EH (cell line): ENCODE measurements around the gene KCNN1.
"Not testable (repeated sequence)": the region's sequence is repeated elsewhere in the genome, so short reads cannot be mapped to it uniquely, and the experiment has no call there.

Experiments used
- DNase-seq: peaks from one replicate; pipeline ENCODE4 v3.0.0-alpha.2; 2015; ENCODE audit warnings: low read depth

Gene KCNN1

DNA sequence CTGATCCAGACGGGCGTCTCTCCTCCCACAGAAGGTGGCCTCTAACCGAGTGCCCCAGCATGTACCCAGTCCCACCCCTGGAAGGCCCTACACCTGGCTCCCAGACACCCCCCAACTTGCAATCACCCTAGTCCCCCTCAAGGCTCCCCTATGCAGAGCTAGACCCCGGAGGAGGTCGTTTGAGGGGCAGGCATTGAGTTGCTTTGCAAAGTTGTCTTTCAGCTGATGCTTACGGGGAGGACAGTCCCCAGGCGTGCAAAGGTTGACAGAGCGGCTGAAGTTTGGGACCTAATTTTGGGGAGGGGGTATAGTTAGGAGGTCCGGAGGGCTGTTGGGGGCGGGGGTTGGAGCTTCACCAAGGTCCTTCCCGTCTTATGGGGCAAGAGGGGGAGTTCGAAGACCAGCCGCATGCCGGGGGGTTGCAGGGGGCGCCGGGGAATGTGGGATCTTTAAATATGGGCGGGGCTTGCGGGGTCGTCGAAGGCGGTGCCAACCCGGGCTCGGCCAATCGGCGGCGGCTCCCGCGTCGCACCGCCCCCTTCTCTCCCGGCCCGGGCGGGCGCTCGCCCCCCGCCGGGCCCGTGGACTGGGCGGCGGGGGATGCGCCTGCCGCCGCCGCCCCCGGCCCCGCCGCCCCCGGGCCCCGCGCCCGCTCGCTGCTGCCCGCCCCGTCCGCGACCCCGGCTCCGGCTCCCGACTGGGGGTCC is at the start of gene KCNN1:
Gene KCNN1, plus strand, starts transcription at position 558 of the 707 bp plus-strand sequence. CDS start 6,782 bp downstream, outside the sequence.
- no peak for DNase-seq

DNA sequence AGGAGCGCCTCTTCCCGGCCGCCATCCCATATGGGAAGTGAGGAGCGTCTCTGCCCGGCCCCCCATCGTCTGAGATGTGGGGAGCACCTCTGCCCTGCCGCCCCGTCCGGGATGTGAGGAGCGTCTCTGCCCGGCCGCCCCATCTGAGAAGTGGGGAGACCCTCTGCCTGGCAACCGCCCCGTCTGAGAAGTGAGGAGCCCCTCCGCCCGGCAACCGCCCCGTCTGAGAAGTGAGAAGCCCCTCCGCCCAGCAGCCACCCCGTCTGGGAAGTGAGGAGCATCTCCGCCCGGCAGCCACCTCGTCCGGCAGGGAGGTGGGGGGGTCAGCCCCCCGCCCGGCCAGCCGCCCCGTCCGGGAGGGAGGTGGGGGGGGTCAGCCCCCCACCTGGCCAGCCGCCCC is 48.8 kb upstream of the KCNN1 start:
- not testable (repeated sequence) for DNase-seq

DNA sequence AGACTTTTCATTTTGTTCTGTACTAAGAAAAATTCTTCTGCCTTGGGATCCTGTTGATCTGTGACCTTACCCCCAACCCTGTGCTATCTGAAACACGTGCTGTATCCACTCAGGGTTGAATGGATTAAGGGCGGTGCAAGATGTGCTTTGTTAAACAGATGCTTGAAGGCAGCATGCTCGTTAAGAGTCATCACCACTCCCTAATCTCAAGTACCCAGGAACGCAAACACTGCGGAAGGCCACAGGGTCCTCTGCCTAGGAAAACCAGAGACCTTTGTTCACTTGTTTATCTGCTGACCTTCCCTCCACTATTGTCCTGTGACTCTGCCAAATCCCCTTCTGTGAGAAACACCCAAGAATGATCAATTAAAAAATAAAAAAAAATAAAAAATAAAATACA is 47.8 kb upstream of the KCNN1 start:
- DNase-seq = not testable (repeated sequence)

DNA sequence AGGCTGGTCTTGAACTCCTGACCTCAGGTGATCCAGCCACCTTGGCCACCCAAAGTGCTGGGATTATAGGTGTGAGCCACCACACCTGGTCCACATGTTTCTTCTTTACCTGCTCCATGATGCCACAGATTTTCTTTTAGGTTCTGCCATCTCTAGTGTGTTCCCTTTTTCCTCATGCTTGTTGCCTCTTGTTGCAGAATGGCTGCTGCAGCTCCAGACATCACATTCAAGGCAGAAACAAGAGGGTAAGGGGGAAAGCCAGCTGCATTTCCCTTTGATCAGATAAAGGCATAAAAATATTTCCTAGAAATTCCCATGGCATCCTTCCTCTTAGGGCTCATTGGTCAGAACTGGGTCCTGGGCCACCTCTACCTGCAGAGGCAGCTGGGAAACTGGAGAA is 46.4 kb upstream of the KCNN1 start:
- DNase-seq = no peak

DNA sequence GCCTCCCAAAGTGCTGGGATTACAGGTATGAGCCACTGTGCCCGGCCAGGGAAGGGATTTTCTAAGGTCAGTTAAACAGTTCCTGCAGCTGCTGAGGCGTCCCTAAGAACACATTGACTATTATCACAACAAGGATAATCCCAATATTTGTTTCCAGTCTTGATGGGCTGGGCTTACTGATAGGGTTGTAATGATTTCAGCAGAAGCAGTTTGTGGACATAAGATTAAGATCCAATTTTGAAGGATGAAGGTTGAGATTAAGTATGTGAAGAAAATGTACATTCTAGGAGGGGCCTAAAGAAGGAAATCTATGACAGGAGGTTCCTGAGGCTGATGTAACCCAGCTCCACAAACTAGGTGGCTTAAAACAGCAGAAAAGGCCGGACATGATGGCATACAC is 44.8 kb upstream of the KCNN1 start:
- no peak for DNase-seq

DNA sequence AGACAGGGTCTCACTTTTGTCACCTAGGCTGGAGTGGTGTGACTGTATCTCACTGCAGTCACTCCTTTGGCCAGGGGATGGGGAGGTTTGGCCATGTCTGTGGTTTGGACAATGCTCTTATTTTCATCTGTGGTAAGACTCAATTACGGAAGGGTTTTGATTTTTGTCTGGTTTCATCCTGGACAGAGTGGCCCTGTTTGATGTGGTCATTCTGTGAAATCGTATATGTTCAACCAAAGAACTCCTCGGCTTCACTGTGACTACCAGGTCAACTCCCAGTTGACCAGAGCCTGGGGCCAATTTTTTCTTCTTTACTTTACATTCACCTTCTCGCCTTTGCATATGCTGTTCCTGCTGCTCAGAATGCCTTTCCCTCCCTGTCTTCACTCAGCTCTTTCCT is 40.9 kb upstream of the KCNN1 start:
- DNase-seq = no peak

DNA sequence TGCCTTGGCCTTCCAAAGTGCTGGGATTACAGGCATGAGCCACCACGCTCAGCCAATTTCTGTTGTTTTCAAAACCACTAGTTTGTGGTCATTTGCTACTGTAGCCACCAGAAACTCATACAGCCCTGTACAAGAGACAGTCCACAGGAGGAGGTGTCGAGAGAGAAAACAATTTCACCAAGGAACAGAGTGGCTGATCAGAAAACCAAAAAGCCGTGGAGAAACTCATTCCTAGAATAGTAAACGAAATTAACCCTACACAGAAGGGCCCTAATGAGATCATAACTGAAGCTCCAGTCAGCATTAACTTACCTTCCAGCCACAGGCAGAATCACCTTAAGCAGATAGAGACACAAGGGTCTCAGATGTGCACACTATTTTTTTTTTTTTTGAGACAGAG is 37.9 kb upstream of the KCNN1 start:
- DNase-seq = no peak

DNA sequence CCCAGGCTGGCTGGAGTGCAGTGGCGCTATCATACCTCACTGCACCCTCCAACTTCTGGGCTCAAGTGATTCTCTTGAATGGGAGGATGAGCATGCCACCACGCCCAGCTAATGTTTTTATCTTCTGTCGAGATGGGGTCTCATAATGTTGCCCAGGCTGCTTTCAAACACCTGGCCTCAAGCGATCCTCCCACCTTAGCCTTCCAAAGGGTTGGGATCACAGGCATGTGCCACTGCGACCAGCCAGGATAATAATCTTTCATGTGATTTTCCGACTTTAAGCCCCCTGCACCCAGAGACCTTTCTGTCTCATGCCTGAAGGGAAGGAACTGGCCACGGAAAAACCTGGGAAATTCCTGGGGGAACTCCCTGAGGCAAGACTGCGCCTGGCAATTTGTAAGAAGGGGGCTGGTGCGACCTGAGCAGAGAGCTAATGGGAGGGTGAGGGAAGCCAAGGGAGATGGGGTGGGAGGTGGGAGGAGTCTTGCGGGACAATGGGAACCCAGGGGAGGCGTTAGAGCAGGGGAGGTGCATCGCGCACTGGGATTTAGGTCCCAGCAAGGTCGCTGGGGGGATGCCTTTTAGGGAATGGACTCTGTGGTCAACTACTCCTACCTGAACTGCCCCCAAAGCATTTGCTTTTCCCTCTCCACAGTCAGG is 35.2 kb upstream of the KCNN1 start:
- no peak for DNase-seq

DNA sequence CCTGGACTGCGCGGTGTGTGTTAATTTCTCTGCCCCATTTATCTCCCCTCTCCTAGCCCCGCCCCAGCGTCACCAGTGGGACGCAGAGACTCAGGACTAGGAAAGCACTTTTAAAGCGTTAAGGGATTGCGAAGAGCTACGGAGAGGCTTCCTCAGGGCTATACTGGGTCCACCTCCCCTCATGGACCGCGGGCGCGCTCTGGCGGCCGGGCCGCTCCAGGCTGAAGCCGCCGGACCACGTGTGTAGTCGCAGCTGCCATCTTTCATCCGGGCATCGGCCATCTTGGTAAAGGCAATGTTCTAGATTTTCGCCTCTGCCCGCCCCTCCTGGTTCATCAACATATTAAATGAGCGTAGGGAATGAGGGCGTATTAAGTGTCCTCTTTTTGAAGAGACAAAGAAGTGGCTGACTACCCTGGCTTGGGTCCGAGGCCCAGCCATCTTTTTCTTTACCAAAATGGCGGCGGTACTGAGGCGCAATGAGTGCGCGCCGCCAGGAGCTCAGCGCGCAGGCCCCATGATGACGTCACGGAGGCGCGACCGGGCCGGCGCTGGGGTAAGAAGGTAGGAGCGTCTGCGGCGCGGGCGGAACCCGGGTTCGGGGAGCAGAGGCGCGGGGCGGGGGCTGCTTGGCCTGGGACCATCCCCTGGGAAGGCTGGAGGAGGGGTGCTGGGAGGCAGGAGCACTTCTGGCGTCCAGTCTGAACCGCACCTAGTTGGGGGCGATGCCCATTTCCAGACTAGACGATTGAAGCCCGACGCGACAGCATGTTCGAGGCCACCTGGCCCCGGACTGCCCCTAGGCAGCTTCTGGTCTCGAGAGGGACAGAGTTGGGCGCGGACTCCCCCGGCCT is 34.2 kb upstream of the KCNN1 start, which contains the start of gene CCDC124:
Gene CCDC124, plus strand, starts transcription at position 531 of the 854 bp plus-strand sequence. CDS start 3,406 bp downstream, outside the sequence.
- peak; percentile 91 for DNase-seq

DNA sequence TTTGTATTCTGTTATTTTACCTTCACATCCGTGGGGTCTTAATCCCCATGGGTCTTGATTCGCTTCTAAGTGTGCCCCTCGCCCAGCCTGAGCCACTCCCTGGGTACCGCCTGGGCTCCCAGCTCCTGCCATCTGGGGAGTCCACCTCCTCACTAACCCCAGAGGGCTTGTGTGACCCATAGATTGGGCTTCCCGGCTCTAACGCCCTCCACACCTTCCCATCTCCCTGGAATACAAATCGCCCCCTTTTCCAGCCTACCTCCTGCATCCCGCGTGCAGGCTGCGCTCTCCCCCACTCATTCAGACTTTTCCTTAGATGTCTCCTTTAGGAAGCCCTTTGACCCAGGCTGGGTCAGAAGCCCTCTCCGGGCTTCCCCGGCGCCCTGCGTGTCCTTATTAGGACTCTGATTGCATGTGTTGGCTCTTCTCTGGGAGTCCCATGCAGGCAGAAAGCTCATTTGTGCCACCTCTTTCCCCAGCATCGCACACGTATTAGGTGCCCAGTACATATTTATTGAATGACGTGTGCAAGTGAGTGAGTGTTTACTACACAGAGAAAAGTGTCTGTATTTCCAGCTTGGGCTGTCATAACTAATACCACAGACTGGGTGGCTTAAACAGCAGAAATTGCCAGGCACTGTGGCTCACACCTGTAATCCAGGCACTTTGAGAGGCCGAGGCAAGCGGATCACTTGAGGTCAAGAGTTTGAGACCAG is 33.3 kb upstream of the KCNN1 start:
- DNase-seq = peak; percentile 62

DNA sequence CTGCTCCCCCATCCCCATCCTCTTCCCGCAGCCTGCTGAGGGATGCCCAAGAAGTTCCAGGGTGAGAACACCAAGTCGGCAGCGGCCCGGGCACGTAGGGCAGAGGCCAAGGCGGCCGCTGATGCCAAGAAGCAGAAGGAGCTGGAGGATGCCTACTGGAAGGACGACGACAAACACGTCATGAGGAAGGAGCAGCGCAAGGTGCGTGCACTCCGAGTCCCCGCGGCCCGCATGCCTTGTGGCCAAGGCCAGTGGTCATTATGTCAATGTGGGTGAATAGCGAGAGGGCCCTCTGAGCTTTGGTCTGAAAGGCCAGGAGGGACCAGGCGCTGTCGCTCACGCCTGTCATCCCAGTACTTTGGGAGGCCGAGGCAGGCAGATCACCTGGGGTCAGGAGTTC is 30.5 kb upstream of the KCNN1 start:
- DNase-seq = no peak

DNA sequence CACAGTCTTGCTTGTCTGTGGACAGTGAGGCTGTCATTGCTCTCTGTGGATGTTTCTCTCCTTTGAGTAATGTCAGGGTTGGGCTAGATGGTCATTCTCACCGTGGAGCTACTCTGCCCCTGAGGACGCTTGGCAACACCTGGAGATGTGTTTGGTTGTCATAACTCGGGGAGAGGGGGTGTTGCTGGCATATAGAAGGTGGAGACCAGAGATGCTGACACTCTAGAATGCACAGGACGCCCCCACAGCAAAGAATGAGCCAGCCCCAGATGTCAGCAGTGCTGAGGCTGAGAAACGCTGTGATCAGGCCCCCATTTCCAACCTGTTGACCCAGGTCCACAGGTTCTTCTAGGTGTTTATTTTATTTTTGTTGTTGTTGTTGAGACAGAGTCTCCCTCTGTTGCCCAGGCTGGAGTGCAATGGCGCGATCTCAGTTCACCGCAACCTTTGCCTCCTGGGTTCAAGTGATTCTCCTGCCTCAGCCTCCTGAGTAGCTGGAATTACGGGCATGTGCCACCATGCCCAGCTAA is 29.5 kb upstream of the KCNN1 start:
- DNase-seq = no peak

DNA sequence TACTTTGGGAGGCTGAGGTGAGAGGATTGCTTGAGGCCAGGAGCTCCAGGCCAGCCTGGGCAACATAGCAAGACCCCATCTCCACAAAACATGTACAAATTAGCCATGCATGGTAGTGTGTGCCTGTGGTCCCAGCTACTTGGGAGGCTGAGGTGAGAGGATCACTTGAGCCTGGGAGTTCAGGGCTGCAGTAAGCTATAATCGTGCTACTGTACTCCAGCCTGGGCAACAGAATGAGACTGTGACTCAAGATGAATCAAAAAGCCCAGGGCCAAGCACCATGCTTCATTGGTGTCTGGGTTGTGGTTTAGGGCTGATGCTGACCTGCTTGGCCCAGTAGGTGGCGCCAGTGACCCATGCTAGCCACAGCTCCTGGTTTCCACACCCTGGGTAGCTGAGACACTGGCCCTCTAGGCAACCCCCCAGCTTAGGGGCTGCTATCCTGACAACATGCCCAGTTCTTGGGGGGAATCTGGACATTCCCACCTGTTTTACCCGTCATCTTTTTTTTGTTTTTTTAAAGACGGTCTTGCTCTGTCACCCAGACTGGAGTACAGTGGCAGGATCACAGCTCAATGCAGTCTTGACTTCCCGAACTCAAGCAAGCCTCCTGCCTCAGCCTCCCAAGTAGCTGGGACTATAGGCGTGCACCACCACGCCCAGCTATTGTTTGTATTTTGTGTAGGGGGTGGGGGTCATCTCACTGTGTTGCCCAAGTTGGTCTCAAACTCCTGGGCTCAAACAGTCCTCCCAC is 28.6 kb upstream of the KCNN1 start:
- peak; percentile 88 for DNase-seq

DNA sequence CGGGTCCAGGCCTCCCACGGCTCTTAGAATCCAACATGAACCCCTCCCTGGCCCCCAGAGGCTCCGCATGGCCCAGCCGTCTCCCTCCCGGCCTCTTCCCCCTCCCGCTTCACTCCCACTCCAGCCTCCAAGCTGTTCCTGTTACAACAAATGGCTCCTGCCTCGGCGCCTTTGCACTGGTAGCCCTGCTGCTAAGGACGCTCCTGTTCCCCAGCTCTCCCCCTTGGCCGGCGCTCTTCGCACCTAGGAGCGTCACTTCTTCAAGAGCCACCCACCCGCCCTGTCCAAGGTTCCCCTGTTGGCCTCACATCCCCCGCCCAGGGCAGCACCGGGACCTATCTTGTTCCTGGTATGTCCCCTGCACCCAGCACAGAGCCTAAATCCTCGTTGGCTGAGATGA is 24.7 kb upstream of the KCNN1 start:
- no peak for DNase-seq

DNA sequence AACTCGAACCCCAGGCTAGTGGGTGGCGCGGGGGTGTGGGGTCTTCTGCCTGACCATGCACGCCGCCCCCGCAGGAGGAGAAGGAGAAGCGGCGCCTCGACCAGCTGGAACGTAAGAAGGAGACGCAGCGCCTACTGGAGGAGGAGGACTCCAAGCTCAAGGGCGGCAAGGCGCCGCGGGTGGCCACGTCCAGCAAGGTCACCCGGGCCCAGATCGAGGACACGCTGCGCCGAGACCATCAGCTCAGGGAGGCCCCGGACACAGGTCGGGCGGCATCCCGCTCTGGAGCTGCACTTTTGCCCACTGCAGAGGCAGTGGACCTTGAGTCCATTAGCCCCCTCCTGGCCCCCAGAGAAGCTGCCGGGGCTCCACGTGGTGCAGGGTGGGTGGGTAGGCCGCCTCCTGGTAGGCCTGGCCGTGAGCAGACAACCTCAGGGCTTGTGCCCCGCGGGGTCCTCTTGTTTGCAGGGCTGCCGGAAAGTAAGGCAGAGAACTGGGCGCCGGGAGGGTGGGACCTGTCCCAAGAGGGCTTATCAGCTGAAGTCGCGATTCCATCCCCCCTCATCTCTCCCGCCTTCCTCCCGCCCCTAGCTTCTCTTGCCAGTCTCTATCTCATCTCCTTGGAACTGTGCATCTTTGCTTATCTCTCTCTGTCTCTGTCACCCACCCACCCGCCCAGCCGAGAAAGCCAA is 24.2 kb upstream of the KCNN1 start:
- DNase-seq = no peak

DNA sequence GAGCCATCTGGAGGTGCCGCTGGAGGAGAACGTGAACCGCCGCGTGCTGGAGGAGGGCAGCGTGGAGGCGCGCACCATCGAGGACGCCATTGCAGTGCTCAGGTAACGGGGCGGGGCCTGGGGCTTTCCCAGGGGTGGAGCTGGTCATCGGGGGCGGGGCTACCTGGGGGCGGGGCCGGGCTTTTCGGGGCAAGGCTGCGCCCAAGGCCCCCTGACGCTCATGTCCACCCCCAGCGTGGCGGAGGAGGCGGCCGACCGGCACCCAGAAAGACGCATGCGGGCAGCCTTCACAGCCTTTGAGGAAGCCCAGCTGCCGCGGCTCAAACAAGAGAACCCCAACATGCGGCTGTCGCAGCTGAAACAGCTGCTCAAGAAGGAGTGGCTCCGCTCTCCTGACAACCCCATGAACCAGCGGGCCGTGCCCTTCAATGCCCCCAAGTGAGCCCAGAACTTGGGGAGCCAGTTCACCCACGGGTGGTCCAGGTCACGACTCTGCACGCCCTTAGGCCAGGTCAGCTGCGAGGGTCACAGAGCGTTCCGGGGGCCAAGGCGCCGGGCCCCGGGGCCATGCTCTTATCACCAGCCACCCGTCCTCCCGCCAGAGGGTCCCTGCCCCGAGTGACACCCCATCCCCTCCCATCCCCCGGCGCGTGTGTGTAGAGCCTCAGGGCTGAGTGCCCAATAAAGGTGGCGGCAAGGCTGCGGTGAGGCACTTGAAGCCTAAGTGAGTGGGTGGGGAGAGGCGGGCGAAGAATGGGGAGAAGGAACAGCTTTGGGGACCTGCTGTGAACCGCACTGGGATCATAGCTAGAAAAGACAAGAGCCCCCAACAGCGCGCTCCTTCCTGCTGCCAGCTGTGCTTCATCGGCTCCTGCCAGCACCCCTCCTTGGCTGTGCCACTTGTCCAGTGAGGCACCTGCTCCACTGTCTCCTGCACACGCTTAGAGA is 23.4 kb upstream of the KCNN1 start:
- no peak for DNase-seq

DNA sequence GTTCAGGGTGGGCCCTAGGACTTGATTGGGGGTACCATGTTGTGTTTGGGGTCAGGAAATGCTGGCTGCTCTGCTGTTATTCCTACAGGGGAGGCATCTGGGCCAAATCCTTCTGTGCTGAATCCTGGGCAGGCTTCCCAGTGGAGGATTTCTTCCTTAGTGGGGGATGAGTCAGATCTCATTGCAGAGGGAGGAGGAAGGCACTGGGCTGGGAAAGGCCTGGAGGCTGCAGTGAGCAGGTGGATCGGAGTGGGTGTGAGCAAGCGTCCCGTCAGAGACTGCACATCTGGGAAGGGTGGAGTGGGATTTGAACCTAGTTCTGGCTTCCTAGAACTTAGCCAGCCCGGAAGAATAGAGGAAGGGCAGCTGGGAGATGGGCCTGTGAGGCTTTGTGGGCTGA is 22.6 kb upstream of the KCNN1 start:
- DNase-seq = peak; percentile 84

DNA sequence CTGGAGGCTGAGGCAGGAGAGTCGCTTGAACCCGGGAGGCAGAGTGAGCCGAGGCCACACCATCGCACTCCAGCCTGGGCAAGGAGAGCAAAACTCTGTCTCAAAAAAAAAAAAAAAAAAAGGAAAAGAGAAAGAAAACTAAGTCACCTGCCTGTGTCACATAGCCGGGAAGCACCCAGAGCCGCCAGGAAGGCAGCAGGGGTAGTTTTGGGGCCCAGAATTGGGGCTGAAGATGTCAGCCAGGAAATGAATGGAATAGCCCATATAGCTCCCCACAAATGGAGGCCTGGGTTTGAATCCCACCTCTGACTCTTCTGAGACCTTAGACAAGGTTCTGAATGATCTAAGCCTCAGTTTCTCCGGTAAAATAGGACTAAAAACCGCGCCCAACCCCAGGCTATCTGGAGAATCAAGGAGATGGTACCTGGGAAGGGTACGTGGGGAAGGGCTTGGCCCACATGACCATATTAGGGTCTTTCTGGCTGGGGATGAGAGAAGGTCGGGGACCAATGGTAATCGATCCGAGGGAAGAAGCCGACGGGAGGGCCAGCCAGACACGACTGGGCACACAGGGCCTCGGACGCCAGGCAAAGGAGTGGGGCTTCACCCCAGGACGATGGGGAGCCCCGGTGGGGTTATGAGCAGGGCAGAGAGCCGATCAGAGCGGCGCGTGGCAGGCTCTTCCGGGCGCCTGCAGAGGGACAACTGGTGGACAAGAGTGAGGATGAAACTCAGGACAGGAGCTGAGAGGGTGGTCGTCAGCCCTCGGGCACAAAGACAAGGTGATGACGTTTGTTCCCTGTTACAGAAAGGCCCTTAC is 19.7 kb upstream of the KCNN1 start:
- DNase-seq = no peak
